Measurements from ENCODE around the gene ANKRD17.

The ANKRD17 gene

GRCh38 chr4:73258436-73258685 lies 237 bp downstream of the ANKRD17 start:
- TF ChIP-seq TAF1 (IDR thresholded peaks at IDR 0.05; ENCODE audit: low read depth) (no peak), CREB1 (IDR thresholded peaks at IDR 0.05; ENCODE audit: low read depth) (no peak), EGR1 (IDR thresholded peaks at IDR 0.05) (no peak), NFIC (IDR thresholded peaks at IDR 0.05) (no peak), FOXM1 (IDR thresholded peaks at IDR 0.05; ENCODE audit: borderline replicate concordance, low read depth) (no peak), ZBTB7A (IDR thresholded peaks at IDR 0.05; ENCODE audit: low read depth) (no peak), USF1 (IDR thresholded peaks at IDR 0.05) (no peak), REST (IDR thresholded peaks at IDR 0.05; ENCODE audit: low read depth) (no peak), RAD21 (IDR thresholded peaks at IDR 0.05; ENCODE audit: low read depth) (peak; percentile 38; the same call in 1 of the 2 replicates), EP300 (IDR thresholded peaks at IDR 0.05; ENCODE audit: borderline replicate concordance) (0 out of 2 replicates have a peak, but pooled peaks have one; percentile 16), MAX (IDR thresholded peaks at IDR 0.05) (no peak)

GRCh38 chr4:73257651-73258435 lies 755 bp downstream of the ANKRD17 start:
- TF ChIP-seq FOXM1 (IDR thresholded peaks at IDR 0.05; ENCODE audit: borderline replicate concordance, low read depth) (no peak), CEBPB (IDR thresholded peaks at IDR 0.05) (no peak), ZBTB7A (IDR thresholded peaks at IDR 0.05; ENCODE audit: low read depth) (no peak), TEAD4 (IDR thresholded peaks at IDR 0.05) (no peak), USF1 (IDR thresholded peaks at IDR 0.05) (no peak), REST (IDR thresholded peaks at IDR 0.05; ENCODE audit: low read depth) (no peak), TCF12 (IDR thresholded peaks at IDR 0.05; ENCODE audit: low read depth) (no peak), MAX (IDR thresholded peaks at IDR 0.05) (no peak; the same call in none of the 2 replicates), CREB1 (IDR thresholded peaks at IDR 0.05; ENCODE audit: low read depth) (no peak), NFIC (IDR thresholded peaks at IDR 0.05) (no peak), EP300 (IDR thresholded peaks at IDR 0.05; ENCODE audit: borderline replicate concordance) (no peak), TAF1 (IDR thresholded peaks at IDR 0.05; ENCODE audit: low read depth) (no peak), YY1 (IDR thresholded peaks at IDR 0.05; ENCODE audit: low read depth) (no peak), EGR1 (IDR thresholded peaks at IDR 0.05) (no peak)

GRCh38 chr4:73257234-73257633 lies 1.4 kb downstream of the ANKRD17 start:
- TF ChIP-seq YY1 (IDR thresholded peaks at IDR 0.05; ENCODE audit: low read depth) (no peak), RAD21 (IDR thresholded peaks at IDR 0.05; ENCODE audit: low read depth) (peak; percentile 62)

GRCh38 chr4:73252001-73252400 lies 6.6 kb downstream of the ANKRD17 start:
- TF ChIP-seq EGR1 (IDR thresholded peaks at IDR 0.05): no peak
- TF ChIP-seq NFIC (IDR thresholded peaks at IDR 0.05): no peak
- no peak for TF ChIP-seq USF1 (IDR thresholded peaks at IDR 0.05)
- no peak for TF ChIP-seq CEBPB (IDR thresholded peaks at IDR 0.05)
- no peak for TF ChIP-seq CREB1 (IDR thresholded peaks at IDR 0.05; ENCODE audit: low read depth)

GRCh38 chr4:73251384-73251783 lies 7.2 kb downstream of the ANKRD17 start:
- TF ChIP-seq CREB1 (IDR thresholded peaks at IDR 0.05; ENCODE audit: low read depth) (no peak), RAD21 (IDR thresholded peaks at IDR 0.05; ENCODE audit: low read depth) (no peak), USF1 (IDR thresholded peaks at IDR 0.05) (no peak), YY1 (IDR thresholded peaks at IDR 0.05; ENCODE audit: low read depth) (no peak), EGR1 (IDR thresholded peaks at IDR 0.05) (no peak), TEAD4 (IDR thresholded peaks at IDR 0.05) (no peak), TCF12 (IDR thresholded peaks at IDR 0.05; ENCODE audit: low read depth) (no peak)

Measured in Ishikawa (cell line).